ENCODE measurements around the gene PCDHGA5. TPM values are rescaled to one million over a fixed set of nuclear protein-coding genes. Genes with fewer than 3 reads are reported as not detected.
"Not testable (repeated sequence)": the region's sequence is repeated elsewhere in the genome, so short reads cannot be mapped to it uniquely, and the experiment has no call there.

Gene PCDHGA5
- polyA plus RNA-seq, 3 donors, result not detected

- Mint-ChIP-seq H3K4me1 (peaks cover 5% of the 10 kb centered on the region), H3K36me3 (peaks cover 0 to 6% of the 10 kb centered on the region in 2 donors), H3K4me3 (peak overlapping the region; percentile 64 to 65), H3K9me3 (peaks cover 25 to 58% (median 50%) of the 10 kb centered on the region in 7 donors), H3K27ac (no peak overlapping the region), H3K27me3 (ENCODE audit: low read depth in 3 of 3) (peaks cover 39 to 65% (median 56%) of the 10 kb centered on the region in 3 donors)
- no peak for DNase-seq
- H3K9me3 ChIP-seq (replicated peaks in 1 of 2; ENCODE audit: control insufficient read depth in 1 of 2, insufficient read depth in 1 of 2, low read length in 2 of 2), result peaks cover 30 to 56% of the 10 kb centered on the region in 2 donors
- H3K9ac ChIP-seq (ENCODE audit: insufficient read depth, low read length, poor library complexity, severe bottlenecking), result no peak overlapping the region
- TF ChIP-seq CTCF (IDR thresholded peaks at IDR 0.05), result no peak
- no peak overlapping the region for H2AFZ ChIP-seq (ENCODE audit: insufficient read depth, low read depth, low read length, poor library complexity, severe bottlenecking)
- no peak overlapping the region for H3K4me2 ChIP-seq (replicated peaks; ENCODE audit: extremely low read depth, low read length, poor library complexity, severe bottlenecking)
- no peaks in the 10 kb centered on the region for H3K4me1 ChIP-seq (ENCODE audit: control insufficient read depth in 1 of 2, insufficient read depth in 2 of 2, low read length in 2 of 2)
- H3K27me3 ChIP-seq (ENCODE audit: control insufficient read depth in 2 of 2, insufficient read depth in 2 of 2, low read length in 2 of 2), result peaks cover 36 to 80% of the 10 kb centered on the region in 2 donors
- H4K20me1 ChIP-seq (ENCODE audit: insufficient read depth, low read length), result no peaks in the 10 kb centered on the region
- H3K36me3 ChIP-seq (replicated peaks in 1 of 2; ENCODE audit: control insufficient read depth in 1 of 2, insufficient read depth in 2 of 2, low read length in 2 of 2), result no peaks in the 10 kb centered on the region
- H3K4me3 ChIP-seq (replicated peaks in 1 of 3; ENCODE audit: low read depth in 2 of 3, low read length in 3 of 3), result peak overlapping the region in 1 of 3 experiments; percentile 48
- 31% methylated on average over 10 of the region's 21 CpGs for WGBS (ENCODE audit: insufficient coverage)
- H3K27ac ChIP-seq (ENCODE audit: low read depth in 1 of 2, low read length in 2 of 2), result no peak overlapping the region
- intact Hi-C loops (cut with micrococcal nuclease), result no loop called here
- H3K79me2 ChIP-seq (ENCODE audit: insufficient read depth, low read length), result no peaks in the 10 kb centered on the region
Measured at GRCh38 chr5:141383345-141383744, 19.4 kb downstream of the PCDHGA5 start.

DNA sequence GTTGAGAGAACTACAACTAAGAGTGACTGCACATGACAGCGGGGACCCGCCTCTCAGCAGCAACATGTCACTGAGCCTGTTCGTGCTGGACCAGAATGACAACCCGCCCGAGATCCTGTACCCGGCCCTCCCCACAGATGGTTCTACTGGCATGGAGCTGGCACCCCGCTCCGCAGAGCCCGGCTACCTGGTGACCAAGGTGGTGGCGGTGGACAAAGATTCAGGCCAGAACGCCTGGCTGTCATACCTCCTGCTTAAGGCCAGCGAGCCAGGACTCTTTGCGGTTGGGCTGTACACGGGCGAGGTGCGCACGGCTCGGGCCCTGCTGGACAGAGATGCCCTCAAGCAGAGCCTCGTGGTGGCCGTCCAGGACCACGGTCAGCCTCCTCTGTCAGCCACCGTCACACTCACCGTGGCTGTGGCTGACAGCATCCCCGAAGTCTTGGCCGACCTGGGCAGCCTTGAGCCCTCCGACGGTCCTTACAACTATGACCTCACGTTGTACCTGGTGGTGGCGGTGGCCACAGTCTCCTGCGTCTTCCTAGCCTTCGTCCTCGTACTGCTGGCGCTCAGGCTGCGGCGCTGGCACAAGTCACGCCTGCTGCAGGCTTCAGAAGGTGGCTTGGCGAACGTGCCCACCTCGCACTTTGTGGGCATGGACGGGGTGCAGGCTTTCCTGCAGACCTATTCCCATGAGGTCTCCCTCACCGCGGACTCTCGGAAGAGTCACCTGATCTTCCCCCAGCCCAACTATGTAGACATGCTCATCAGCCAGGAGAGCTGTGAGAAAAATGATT lies 20.7 kb downstream of the PCDHGA5 start:
- TF ChIP-seq CTCF (IDR thresholded peaks at IDR 0.05), result no peak
- H3K9ac ChIP-seq (ENCODE audit: insufficient read depth, low read length, poor library complexity, severe bottlenecking), result no peak overlapping the region
- peaks cover 47 to 78% (median 70%) of the 10 kb centered on the region in 3 donors for H3K27me3 Mint-ChIP-seq (ENCODE audit: low read depth in 3 of 3)
- H3K4me2 ChIP-seq (replicated peaks; ENCODE audit: extremely low read depth, low read length, poor library complexity, severe bottlenecking), result no peak overlapping the region
- peaks cover 44 to 91% of the 10 kb centered on the region in 2 donors for H3K27me3 ChIP-seq (ENCODE audit: control insufficient read depth in 2 of 2, insufficient read depth in 2 of 2, low read length in 2 of 2)
- no peaks in the 10 kb centered on the region for H3K36me3 ChIP-seq (replicated peaks in 1 of 2; ENCODE audit: control insufficient read depth in 1 of 2, insufficient read depth in 2 of 2, low read length in 2 of 2)
- peaks cover 3 to 9% of the 10 kb centered on the region in 2 donors for H3K36me3 Mint-ChIP-seq
- H3K4me1 Mint-ChIP-seq, result peaks cover 6% of the 10 kb centered on the region
- whole genome bisulfite sequencing (ENCODE audit: insufficient coverage), result 49% methylated on average over 40 of the region's 43 CpGs
- H3K4me3 ChIP-seq (replicated peaks in 1 of 3; ENCODE audit: low read depth in 2 of 3, low read length in 3 of 3), result no peak overlapping the region
- no peak overlapping the region for H3K27ac ChIP-seq (ENCODE audit: low read depth in 1 of 2, low read length in 2 of 2)
- H3K9me3 ChIP-seq (replicated peaks in 1 of 2; ENCODE audit: control insufficient read depth in 1 of 2, insufficient read depth in 1 of 2, low read length in 2 of 2), result peaks cover 44 to 70% of the 10 kb centered on the region in 2 donors
- intact Hi-C loops (cut with micrococcal nuclease), result no loop called here
- peak overlapping the region; percentile 16 to 51 for H3K4me3 Mint-ChIP-seq
- no peak overlapping the region for H2AFZ ChIP-seq (ENCODE audit: insufficient read depth, low read depth, low read length, poor library complexity, severe bottlenecking)
- peaks cover 37 to 72% (median 63%) of the 10 kb centered on the region in 7 donors for H3K9me3 Mint-ChIP-seq
- H3K4me1 ChIP-seq (ENCODE audit: control insufficient read depth in 1 of 2, insufficient read depth in 2 of 2, low read length in 2 of 2), result no peaks in the 10 kb centered on the region
- peak overlapping the region in 1 of 7 donors; percentile 16 for H3K27ac Mint-ChIP-seq
- DNase-seq, result no peak
- no peaks in the 10 kb centered on the region for H4K20me1 ChIP-seq (ENCODE audit: insufficient read depth, low read length)
- H3K79me2 ChIP-seq (ENCODE audit: insufficient read depth, low read length), result no peaks in the 10 kb centered on the region

DNA sequence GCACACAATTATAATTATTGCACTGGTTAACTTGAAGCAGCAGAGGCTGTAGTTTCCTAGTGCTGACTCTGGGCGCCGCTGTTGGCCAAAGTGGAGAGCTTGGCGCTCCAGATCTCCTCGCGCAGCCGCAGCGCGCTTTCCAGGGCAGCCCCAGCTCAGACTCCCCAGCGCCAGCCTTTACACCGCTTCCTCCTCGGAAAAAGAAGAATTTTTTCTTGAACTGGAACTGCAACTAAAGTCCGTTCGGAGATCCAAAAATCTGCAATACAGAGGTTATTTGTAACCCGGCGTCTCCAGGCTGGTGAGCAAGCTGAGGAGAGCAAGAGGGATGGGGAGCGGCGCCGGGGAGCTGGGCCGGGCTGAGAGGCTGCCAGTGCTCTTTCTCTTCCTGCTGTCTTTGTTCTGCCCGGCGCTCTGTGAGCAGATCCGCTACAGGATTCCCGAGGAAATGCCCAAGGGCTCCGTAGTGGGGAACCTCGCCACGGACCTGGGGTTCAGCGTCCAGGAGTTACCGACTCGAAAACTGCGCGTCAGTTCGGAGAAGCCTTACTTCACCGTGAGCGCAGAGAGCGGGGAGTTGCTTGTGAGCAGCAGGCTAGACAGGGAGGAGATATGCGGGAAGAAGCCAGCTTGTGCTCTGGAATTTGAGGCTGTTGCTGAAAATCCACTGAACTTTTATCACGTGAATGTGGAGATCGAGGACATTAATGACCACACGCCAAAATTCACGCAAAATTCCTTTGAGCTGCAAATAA lies 23.8 kb downstream of the PCDHGA5 start, which contains the start of gene PCDHGB4:
Gene PCDHGB4 (plus strand): TSS at position 142 of the 755 bp plus-strand sequence. CDS start 187 bp downstream, at position 329.
- peak within 1 kb of the TSS; percentile 65 to 76 for H3K4me3 Mint-ChIP-seq
- not testable (repeated sequence) for DNase-seq
- H3K27me3 ChIP-seq (ENCODE audit: control insufficient read depth in 2 of 2, insufficient read depth in 2 of 2, low read length in 2 of 2), result peaks cover 42 to 96% of the 10 kb centered on the region in 2 donors

More for the DNA sequence above, 23.8 kb downstream of the PCDHGA5 start, which contains the start of gene PCDHGB4:
- H4K20me1 ChIP-seq (ENCODE audit: insufficient read depth, low read length); intact Hi-C loops (cut with micrococcal nuclease); H3K27ac ChIP-seq (ENCODE audit: low read depth in 1 of 2, low read length in 2 of 2); H3K4me1 ChIP-seq (ENCODE audit: control insufficient read depth in 1 of 2, insufficient read depth in 2 of 2, low read length in 2 of 2); H3K4me1 Mint-ChIP-seq; H3K9ac ChIP-seq (ENCODE audit: insufficient read depth, low read length, poor library complexity, severe bottlenecking); H3K36me3 ChIP-seq (replicated peaks in 1 of 2; ENCODE audit: control insufficient read depth in 1 of 2, insufficient read depth in 2 of 2, low read length in 2 of 2); H3K79me2 ChIP-seq (ENCODE audit: insufficient read depth, low read length); H2AFZ ChIP-seq (ENCODE audit: insufficient read depth, low read depth, low read length, poor library complexity, severe bottlenecking); H3K27ac Mint-ChIP-seq; H3K4me2 ChIP-seq (replicated peaks; ENCODE audit: extremely low read depth, low read length, poor library complexity, severe bottlenecking): not testable (repeated sequence)
- H3K9me3 Mint-ChIP-seq, result peaks cover 41 to 81% (median 64%) of the 10 kb centered on the region in 7 donors
- Histone ChIP-seq H3K9me3 (replicated peaks in 1 of 2; ENCODE audit: control insufficient read depth in 1 of 2, insufficient read depth in 1 of 2, low read length in 2 of 2) (peaks cover 49 to 95% of the 10 kb centered on the region in 2 donors), H3K4me3 (replicated peaks in 1 of 3; ENCODE audit: low read depth in 2 of 3, low read length in 3 of 3) (peak within 1 kb of the TSS in 1 of 3 experiments; percentile 20)
- WGBS (ENCODE audit: insufficient coverage), result 4% methylated on average over 9 of the region's 40 CpGs
- peaks cover 45 to 79% (median 77%) of the 10 kb centered on the region in 3 donors for H3K27me3 Mint-ChIP-seq (ENCODE audit: low read depth in 3 of 3)
- peaks cover 7 to 13% of the 10 kb centered on the region in 2 donors for H3K36me3 Mint-ChIP-seq
